Fibroblast of lung (primary cell): ENCODE measurements around the gene DPH3.

Source experiments
- CTCF ChIP-seq, 2 donors: IDR thresholded peaks in 1 of 2; conservative IDR thresholded peaks in 1 of 2; 1 replicate in 1 of 2; 2 replicates in 1 of 2; pipeline ENCODE4 v1.5.1; 2011 to 2012; ENCODE audit warnings: low read length in 2 of 2, control low read depth in 1 of 2, inconsistent platforms in 1 of 2, low read depth in 1 of 2, mild to moderate bottlenecking in 1 of 2
- EZH2 ChIP-seq: IDR thresholded peaks from 2 replicates; pipeline ENCODE4 v1.5.1; 2012; ENCODE audit warnings: low read length, control low read depth, mild to moderate bottlenecking; ENCODE audit errors: missing control alignments

- TF ChIP-seq CTCF (conservative IDR thresholded peaks at IDR 0.05 in 1 of 2, IDR thresholded peaks at IDR 0.05 in 1 of 2; ENCODE audit: low read depth in 1 of 2, low read length in 2 of 2), result no peak
- TF ChIP-seq EZH2, result no peak
These were observed 678 bp upstream of the DPH3 start for GRCh38 chr3:16265455-16265786.
